CD14-positive monocyte (primary cell): ENCODE measurements around the gene LILRB3. TPM values are rescaled to one million over a fixed set of nuclear protein-coding genes. Genes with fewer than 3 reads are reported as not detected.

Experiments used
- DNase-seq, 3 donors: peaks; one replicate each; pipeline ENCODE4 v3.0.0-alpha.2; 2011 to 2022
- H2AFZ ChIP-seq: 2 replicates; pipeline ENCODE4 v1.6.0; 2012; ENCODE audit warnings: mild to moderate bottlenecking, low read depth, low read length, inconsistent platforms; ENCODE audit not compliant: insufficient read depth, poor library complexity, severe bottlenecking
- H3K27ac ChIP-seq, 2 donors: 1 replicate in 1 of 2; 2 replicates in 1 of 2; pipeline ENCODE4 v1.5.1; 2012 to 2013; ENCODE audit warnings: low read length in 2 of 2, control low read depth in 1 of 2, inconsistent platforms in 1 of 2, low read depth in 1 of 2, mild to moderate bottlenecking in 1 of 2
- H3K27me3 ChIP-seq, 2 donors: one replicate each; pipeline versions ENCODE4 v1.6.0 to v1.6.1; 2011 to 2013; ENCODE audit warnings: low read length in 2 of 2; ENCODE audit not compliant: control insufficient read depth in 2 of 2, insufficient read depth in 2 of 2
- H3K36me3 ChIP-seq, 2 donors: replicated peaks in 1 of 2; 1 replicate in 1 of 2; 2 replicates in 1 of 2; pipeline versions ENCODE4 v1.5.1 to v1.6.1; 2012 to 2013; ENCODE audit warnings: low read length in 2 of 2, control low read depth in 1 of 2, inconsistent platforms in 1 of 2, mild to moderate bottlenecking in 1 of 2; ENCODE audit not compliant: insufficient read depth in 2 of 2, control insufficient read depth in 1 of 2
- H3K4me1 ChIP-seq, 2 donors: 1 replicate in 1 of 2; 2 replicates in 1 of 2; pipeline versions ENCODE4 v1.5.1 to v1.6.1; 2012 to 2013; ENCODE audit warnings: low read length in 2 of 2, control low read depth in 1 of 2, inconsistent platforms in 1 of 2, mild to moderate bottlenecking in 1 of 2, moderate library complexity in 1 of 2; ENCODE audit not compliant: insufficient read depth in 2 of 2, control insufficient read depth in 1 of 2
- H3K4me2 ChIP-seq: replicated peaks from 2 replicates; pipeline ENCODE3; 2012; ENCODE audit warnings: low read length, moderate library complexity, mild to moderate bottlenecking; ENCODE audit not compliant: poor library complexity, severe bottlenecking; ENCODE audit errors: extremely low read depth
- H3K4me3 ChIP-seq, 3 experiments: fragments of 200-600 bp in 1 of 3; sonication (generic) in 1 of 3; replicated peaks in 1 of 3; 1 replicate in 2 of 3; 2 replicates in 1 of 3; pipeline ENCODE4 v1.5.1; 2011 to 2013; ENCODE audit warnings: low read length in 3 of 3, mild to moderate bottlenecking in 3 of 3, control low read depth in 2 of 3, low read depth in 2 of 3, inconsistent platforms in 1 of 3, moderate library complexity in 1 of 3
- H3K79me2 ChIP-seq: 2 replicates; pipeline ENCODE4 v1.6.0; 2012; ENCODE audit warnings: mild to moderate bottlenecking, control low read depth, inconsistent platforms, low read length, moderate library complexity; ENCODE audit not compliant: insufficient read depth
- H3K9ac ChIP-seq: 2 replicates; pipeline ENCODE4 v1.6.0; 2017; ENCODE audit warnings: low read length, mild to moderate bottlenecking; ENCODE audit not compliant: insufficient read depth, poor library complexity, severe bottlenecking
- H3K9me3 ChIP-seq, 2 donors: replicated peaks in 1 of 2; 1 replicate in 1 of 2; 2 replicates in 1 of 2; pipeline versions ENCODE4 v1.5.1 to v1.6.1; 2012 to 2013; ENCODE audit warnings: low read length in 2 of 2, control low read depth in 1 of 2; ENCODE audit not compliant: control insufficient read depth in 1 of 2, insufficient read depth in 1 of 2
- H4K20me1 ChIP-seq: 2 replicates; pipeline ENCODE4 v1.6.0; 2012; ENCODE audit warnings: mild to moderate bottlenecking, low read length, control low read depth, moderate library complexity; ENCODE audit not compliant: insufficient read depth
- H3K27ac Mint-ChIP-seq, 7 donors: one replicate each; pipeline ENCODE4 v1.8.0; 2020; ENCODE audit warnings: mild to moderate bottlenecking in 7 of 7, mixed read lengths in 7 of 7, moderate library complexity in 6 of 7, inconsistent platforms in 2 of 7
- H3K27me3 Mint-ChIP-seq, 3 donors: one replicate each; pipeline ENCODE4 v1.8.0; 2021 to 2022; ENCODE audit warnings: low read depth in 3 of 3, mild to moderate bottlenecking in 3 of 3, mixed read lengths in 3 of 3, moderate library complexity in 3 of 3, inconsistent platforms in 1 of 3
- H3K36me3 Mint-ChIP-seq, 2 donors: one replicate each; pipeline ENCODE4 v1.8.0; 2020; ENCODE audit warnings: mixed read lengths in 2 of 2, inconsistent platforms in 1 of 2, mild to moderate bottlenecking in 1 of 2
- H3K4me1 Mint-ChIP-seq: one replicate; pipeline ENCODE4 v1.8.0; 2020; ENCODE audit warnings: mild to moderate bottlenecking, mixed read lengths
- H3K4me3 Mint-ChIP-seq, 2 donors: one replicate each; pipeline ENCODE4 v1.8.0; 2020; ENCODE audit warnings: mild to moderate bottlenecking in 2 of 2, mixed read lengths in 2 of 2, moderate library complexity in 1 of 2
- H3K9me3 Mint-ChIP-seq, 7 donors: one replicate each; pipeline ENCODE4 v1.8.0; 2020 to 2022; ENCODE audit warnings: mixed read lengths in 7 of 7, mild to moderate bottlenecking in 6 of 7, moderate library complexity in 6 of 7, inconsistent platforms in 2 of 7
- CTCF ChIP-seq: fragments of 200-600 bp; IDR thresholded peaks from one replicate; pipeline ENCODE4 v1.8.0; 2022; ENCODE audit warnings: antibody characterized with exemption, mild to moderate bottlenecking
- WGBS: methylation state at CpG from one replicate; pipeline ENCODE4 v1.1.5; 2013; ENCODE audit warnings: missing lambda C conversion rate; ENCODE audit not compliant: insufficient coverage; 5-methylcytosine and 5-hydroxymethylcytosine counted together
- intact Hi-C, 2 donors: fragments of 100-400 bp; cut with micrococcal nuclease; formaldehyde crosslinking; loops; one replicate each; pipeline versions ENCODE4 v1.15.0 to v1.15.1; 2023
- polyA plus RNA-seq, 3 donors: library from polyadenylated mRNA; depleted of rRNA in 1 of 3; unstranded in 2 of 3; stranded (reverse) in 1 of 3; fragments of 300-500 nt in 2 of 3; fragments of >200 nt in 1 of 3; fragmentation: Illumina TruSeq in 2 of 3; gene quantifications; 1 replicate in 2 of 3; 2 replicates in 1 of 3; pipeline ENCODE4 v1.2.3, GENCODE V29; 2012 to 2021

LILRB3 gene
- polyA plus RNA-seq, 3 donors = 62.9 to 455 (median 104) TPM

- no peaks in the 10 kb centered on the region for H3K9me3 ChIP-seq
- H4K20me1 ChIP-seq = peaks cover 47% of the 10 kb centered on the region
- H2AFZ ChIP-seq = no peak overlapping the region
- Mint-ChIP-seq H3K27ac (peak overlapping the region; percentile 99 to 100 (median 100)), H3K9me3 (peaks cover 0 to 4% (median 0%) of the 10 kb centered on the region in 7 donors), H3K27me3 (peaks cover 0 to 9% (median 2%) of the 10 kb centered on the region in 3 donors), H3K4me1 (peaks cover 93% of the 10 kb centered on the region), H3K4me3 (peak overlapping the region; percentile 100), H3K36me3 (peaks cover 76 to 78% of the 10 kb centered on the region in 2 donors)
- WGBS = 57% methylated on average over 11 of the region's 13 CpGs
- H3K4me1 ChIP-seq = peaks cover 97% of the 10 kb centered on the region in 2 donors
- DNase-seq = no peak
- peak overlapping the region; percentile 99 for H3K4me2 ChIP-seq
- intact Hi-C loops = loop anchor here in 1 of 2 donors (5.0 kb wide), 1 partner anchor 165 kb away; no protein-coding TSS in a partner anchor
- peak overlapping the region; percentile 97 to 100 for H3K27ac ChIP-seq
- peaks cover 83% of the 10 kb centered on the region for H3K79me2 ChIP-seq
- H3K4me3 ChIP-seq = peak overlapping the region; percentile 26 to 99 (median 30)
- TF ChIP-seq CTCF = no peak
- H3K9ac ChIP-seq = peak overlapping the region; percentile 80
- H3K36me3 ChIP-seq = peaks cover 58 to 59% of the 10 kb centered on the region in 2 donors
- no peaks in the 10 kb centered on the region for H3K27me3 ChIP-seq
Measured at GRCh38 chr19:54206831-54207177, 16.0 kb downstream of the LILRB3 start.

DNA sequence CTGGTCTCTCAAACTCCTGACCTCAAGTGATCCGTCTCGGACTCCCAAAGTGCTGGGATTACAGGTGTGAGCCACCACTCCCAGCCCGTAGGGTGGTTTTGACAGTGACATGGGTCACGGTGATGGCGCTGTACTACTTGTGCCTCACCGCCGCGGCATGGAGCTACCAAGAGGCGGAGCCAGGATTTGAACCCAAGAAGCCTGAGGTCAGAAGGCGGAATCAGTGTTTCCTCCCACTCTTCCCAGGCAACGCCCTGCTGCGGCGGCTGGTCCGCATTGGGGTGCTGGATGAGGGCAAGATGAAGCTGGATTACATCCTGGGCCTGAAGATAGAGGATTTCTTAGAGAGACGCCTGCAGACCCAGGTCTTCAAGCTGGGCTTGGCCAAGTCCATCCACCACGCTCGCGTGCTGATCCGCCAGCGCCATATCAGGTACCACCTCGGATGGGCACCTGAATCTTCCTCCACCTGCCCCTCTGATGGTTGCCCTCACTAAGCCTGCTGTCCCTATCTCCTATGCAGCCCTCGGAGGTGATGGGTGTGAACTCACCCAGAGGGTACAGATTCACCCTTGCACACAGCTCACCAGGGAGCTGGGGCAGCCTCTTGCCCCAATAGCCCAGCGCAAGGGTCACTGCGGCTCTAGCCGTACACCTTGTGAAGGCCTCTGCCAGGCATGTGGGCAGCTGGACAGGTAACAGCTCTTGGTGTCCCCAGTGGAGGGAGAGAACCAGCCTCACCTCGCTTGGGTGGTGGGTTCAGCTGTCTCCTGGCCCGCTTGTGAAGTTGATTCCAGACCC lies 16.6 kb downstream of the LILRB3 start:
- Histone ChIP-seq H2AFZ (no peak overlapping the region), H3K9me3 (no peaks in the 10 kb centered on the region), H3K4me2 (peak overlapping the region; percentile 99), H3K9ac (peak overlapping the region; percentile 80), H3K4me1 (peaks cover 95 to 97% of the 10 kb centered on the region in 2 donors), H3K27me3 (no peaks in the 10 kb centered on the region), H3K36me3 (peaks cover 63 to 65% of the 10 kb centered on the region in 2 donors), H3K79me2 (peaks cover 84% of the 10 kb centered on the region), H3K27ac (peak overlapping the region; percentile 97 to 100), H4K20me1 (peaks cover 52% of the 10 kb centered on the region), H3K4me3 (peak overlapping the region; percentile 26 to 99 (median 30))
- intact Hi-C loops = loop anchor here in 1 of 2 donors (5.0 kb wide), 1 partner anchor 166 kb away; no protein-coding TSS in a partner anchor
- peaks cover 0 to 3% (median 0%) of the 10 kb centered on the region in 7 donors for H3K9me3 Mint-ChIP-seq
- peaks cover 80 to 81% of the 10 kb centered on the region in 2 donors for H3K36me3 Mint-ChIP-seq
- H3K4me3 Mint-ChIP-seq = peak overlapping the region; percentile 100
- peak overlapping the region; percentile 99 to 100 (median 100) for H3K27ac Mint-ChIP-seq
- H3K4me1 Mint-ChIP-seq = peaks cover 89% of the 10 kb centered on the region
- WGBS = 94% methylated on average over 11 of the region's 27 CpGs
- peaks cover 0 to 9% (median 2%) of the 10 kb centered on the region in 3 donors for H3K27me3 Mint-ChIP-seq
- DNase-seq = no peak
- TF ChIP-seq CTCF = no peak
